ENCODE results near the gene KIF1C.
A peak's percentile ranks its signal among the peaks of the same experiment; 100 is the strongest.

GRCh38 chr17:4980644-4981216 lies 17.0 kb upstream of the KIF1C start:
- TF ChIP-seq CTCF (tag by site-specific recombination; IDR thresholded peaks at IDR 0.05) (peak; percentile 52), HOXA7 (CRISPR knock-in tag; IDR thresholded peaks at IDR 0.05; ENCODE audit: borderline replicate concordance) (no peak), ZNF639 (tag by site-specific recombination; IDR thresholded peaks at IDR 0.05) (no peak), ZNF792 (tag by site-specific recombination; IDR thresholded peaks at IDR 0.05) (no peak), ZNF24 (tag by site-specific recombination; IDR thresholded peaks at IDR 0.05) (no peak), HOXD13 (CRISPR knock-in tag; IDR thresholded peaks at IDR 0.05; ENCODE audit: borderline replicate concordance) (no peak), ZNF398 (tag by site-specific recombination; IDR thresholded peaks at IDR 0.05) (no peak), MEIS1 (CRISPR knock-in tag; IDR thresholded peaks at IDR 0.05; ENCODE audit: borderline replicate concordance) (no peak), ZNF266 (tag by site-specific recombination; IDR thresholded peaks at IDR 0.05; ENCODE audit: low read depth) (no peak)
